Lung (tissue), 12 donors: ENCODE results near the gene UBR4. TPM values are rescaled to one million over a fixed set of nuclear protein-coding genes. Genes with fewer than 3 reads are reported as not detected.

Source experiments
- ATAC-seq: fragments of 200-7000 bp; cut with Tn5 transposase; one replicate; pipeline ENCODE4 v1.9.1; 2020; ENCODE audit warnings: moderate number of reproducible peaks; ENCODE audit not compliant: insufficient read depth, low FRiP score
- DNase-seq, 3 donors: peaks; one replicate each; pipeline ENCODE4 v3.0.0-alpha.2; 2013 to 2017
- H3K27ac ChIP-seq, 2 donors: one replicate each; pipeline ENCODE4 v1.5.1; 2013; ENCODE audit warnings: mild to moderate bottlenecking in 2 of 2, moderate library complexity in 2 of 2, control low read depth in 1 of 2, inconsistent platforms in 1 of 2, low read depth in 1 of 2, low read length in 1 of 2
- H3K27me3 ChIP-seq, 3 donors: one replicate each; pipeline ENCODE4 v1.5.1; 2013; ENCODE audit warnings: low read length in 2 of 3; ENCODE audit not compliant: control insufficient read depth in 3 of 3, insufficient read depth in 3 of 3
- H3K36me3 ChIP-seq, 4 donors: one replicate each; pipeline ENCODE4 v1.5.1; 2013; ENCODE audit warnings: low read length in 4 of 4, mild to moderate bottlenecking in 1 of 4, moderate library complexity in 1 of 4; ENCODE audit not compliant: control insufficient read depth in 4 of 4, insufficient read depth in 4 of 4
- H3K4me1 ChIP-seq, 5 donors: one replicate each; pipeline ENCODE4 v1.5.1; 2013; ENCODE audit warnings: low read length in 5 of 5, mild to moderate bottlenecking in 2 of 5, moderate library complexity in 1 of 5; ENCODE audit not compliant: control insufficient read depth in 5 of 5, insufficient read depth in 5 of 5
- H3K4me3 ChIP-seq: one replicate; pipeline ENCODE4 v1.5.1; 2013; ENCODE audit warnings: mild to moderate bottlenecking, control low read depth, moderate library complexity
- H3K9ac ChIP-seq, 2 donors: one replicate each; pipeline ENCODE4 v1.5.1; 2013; ENCODE audit warnings: low read length in 2 of 2, control low read depth in 1 of 2; ENCODE audit not compliant: insufficient read depth in 1 of 2
- H3K9me3 ChIP-seq, 4 donors: one replicate each; pipeline ENCODE4 v1.5.1; 2013; ENCODE audit warnings: low read length in 3 of 4, mild to moderate bottlenecking in 1 of 4, moderate library complexity in 1 of 4; ENCODE audit not compliant: control insufficient read depth in 4 of 4, insufficient read depth in 3 of 4
- WGBS, 2 donors: extraction: QIAGEN DNeasy Blood & Tissue Kit; methylation state at CpG; one replicate each; pipeline ENCODE4 v1.1.7; 2013; 5-methylcytosine and 5-hydroxymethylcytosine counted together
- polyA plus RNA-seq, 2 donors: library from polyadenylated mRNA; stranded (reverse); fragments of 200-250 nt; gene quantifications; one replicate each; pipeline ENCODE4 v1.2.1, GENCODE V29; 2013
- total RNA-seq, 2 donors: library from RNA; depleted of rRNA in 1 of 2; stranded (reverse); fragments of >200 nt in 1 of 2; gene quantifications; one replicate each; pipeline ENCODE4 v1.2.1, GENCODE V29; 2014 to 2021
- TF ChIP-seq, protein P1 (sequence below): IDR thresholded peaks from 2 replicates; pipeline ENCODE4 v1.5.1; 2012; ENCODE audit warnings: mild to moderate bottlenecking; ENCODE audit errors: control extremely low read depth, extremely low read depth
- donor health status: control.
- donor health status: control.
- donor health status: Bipolar disorder and iron deficiency.
- donor health status: healthy.
- donor health status: DM: yes; HTN: yes; CAD: no.

UBR4 gene
- total and polyA plus RNA-seq, 4 donors = 90.8 to 128 (median 113) TPM

DNA sequence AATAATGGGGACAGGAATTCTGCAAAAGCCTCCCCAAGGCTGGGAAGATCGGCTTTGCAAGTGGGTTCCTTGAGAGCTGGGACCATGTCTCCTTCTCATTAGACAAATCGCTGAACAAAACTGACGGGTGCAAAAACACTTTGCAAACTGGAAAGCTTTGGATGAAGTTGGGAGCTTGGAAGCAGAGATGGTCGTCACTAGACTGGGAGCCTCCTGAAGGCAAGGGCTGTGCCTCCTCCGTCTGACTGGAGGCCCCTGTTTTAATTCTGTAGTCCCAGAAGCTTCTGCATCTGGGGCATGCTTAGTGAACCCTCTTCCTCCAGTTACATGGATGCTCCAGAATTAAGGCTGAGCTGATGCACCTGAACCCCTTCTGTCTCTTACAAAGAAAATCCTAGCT is 171.3 kb downstream of the UBR4 start:
- TF ChIP-seq, protein P1, sequence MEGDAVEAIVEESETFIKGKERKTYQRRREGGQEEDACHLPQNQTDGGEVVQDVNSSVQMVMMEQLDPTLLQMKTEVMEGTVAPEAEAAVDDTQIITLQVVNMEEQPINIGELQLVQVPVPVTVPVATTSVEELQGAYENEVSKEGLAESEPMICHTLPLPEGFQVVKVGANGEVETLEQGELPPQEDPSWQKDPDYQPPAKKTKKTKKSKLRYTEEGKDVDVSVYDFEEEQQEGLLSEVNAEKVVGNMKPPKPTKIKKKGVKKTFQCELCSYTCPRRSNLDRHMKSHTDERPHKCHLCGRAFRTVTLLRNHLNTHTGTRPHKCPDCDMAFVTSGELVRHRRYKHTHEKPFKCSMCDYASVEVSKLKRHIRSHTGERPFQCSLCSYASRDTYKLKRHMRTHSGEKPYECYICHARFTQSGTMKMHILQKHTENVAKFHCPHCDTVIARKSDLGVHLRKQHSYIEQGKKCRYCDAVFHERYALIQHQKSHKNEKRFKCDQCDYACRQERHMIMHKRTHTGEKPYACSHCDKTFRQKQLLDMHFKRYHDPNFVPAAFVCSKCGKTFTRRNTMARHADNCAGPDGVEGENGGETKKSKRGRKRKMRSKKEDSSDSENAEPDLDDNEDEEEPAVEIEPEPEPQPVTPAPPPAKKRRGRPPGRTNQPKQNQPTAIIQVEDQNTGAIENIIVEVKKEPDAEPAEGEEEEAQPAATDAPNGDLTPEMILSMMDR = no peak
- DNase-seq = no peak
- H3K27ac ChIP-seq = no peak overlapping the region
- H3K27me3 ChIP-seq = peaks cover 0 to 5% (median 0%) of the 10 kb centered on the region in 3 donors
- ATAC-seq = no peak
- WGBS, 2 donors = 87 to 98% methylated on average over 5 of the region's 5 CpGs
- H3K4me3 ChIP-seq = no peak overlapping the region
- no peaks in the 10 kb centered on the region for H3K36me3 ChIP-seq
- no peak overlapping the region for H3K9ac ChIP-seq
- peaks cover 0 to 15% (median 4%) of the 10 kb centered on the region in 5 donors for H3K4me1 ChIP-seq
- H3K9me3 ChIP-seq = no peaks in the 10 kb centered on the region

DNA sequence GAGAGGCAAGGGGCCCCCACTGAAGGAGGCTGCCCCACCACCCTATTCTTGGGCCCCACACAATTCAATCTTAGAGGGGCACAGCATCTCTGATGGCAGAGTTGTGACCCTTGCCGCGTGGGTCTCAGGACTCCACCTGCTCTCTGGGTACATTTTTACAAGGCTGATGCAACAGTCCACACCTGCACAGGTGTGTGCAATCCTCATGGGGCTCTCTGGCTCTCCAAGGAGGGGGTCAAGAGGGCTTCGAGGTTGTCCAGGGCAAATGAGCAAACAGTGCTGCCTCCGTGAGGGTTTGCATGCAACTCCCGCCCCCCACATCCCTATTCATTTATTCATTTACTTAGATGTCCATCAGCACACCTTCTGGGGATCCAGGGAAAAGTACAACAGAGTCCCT is 172.0 kb downstream of the UBR4 start:
- Histone ChIP-seq H3K36me3 (no peaks in the 10 kb centered on the region), H3K27me3 (peaks cover 0 to 5% (median 0%) of the 10 kb centered on the region in 3 donors), H3K4me3 (no peak overlapping the region), H3K27ac (no peak overlapping the region), H3K9ac (no peak overlapping the region), H3K4me1 (peaks cover 0 to 15% (median 4%) of the 10 kb centered on the region in 5 donors), H3K9me3 (no peaks in the 10 kb centered on the region)
- DNase-seq (no peak), ATAC-seq (no peak)
- WGBS, 2 donors = 67 to 83% methylated on average over 5 of the region's 5 CpGs
- TF ChIP-seq, protein P1 = no peak

DNA sequence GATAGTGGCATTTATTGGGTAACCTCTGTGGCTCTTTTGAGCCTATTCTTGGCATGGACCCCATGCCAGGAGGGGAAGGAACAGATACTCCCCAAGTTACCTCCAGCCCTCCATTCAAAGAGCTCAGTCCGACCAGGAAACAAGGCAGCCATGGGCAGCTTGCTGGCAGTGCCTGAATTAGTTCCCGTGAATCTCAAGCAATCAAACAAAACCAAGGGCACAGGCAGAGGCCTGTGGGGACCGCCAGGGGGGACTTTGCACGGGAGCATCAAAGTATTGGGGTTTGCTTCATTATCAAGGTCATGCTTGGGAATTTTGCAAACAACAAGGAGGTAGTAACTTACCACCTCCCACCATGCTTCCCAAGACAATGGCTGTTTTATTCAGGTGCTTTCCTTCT is 172.4 kb downstream of the UBR4 start:
- peaks cover 0 to 15% (median 4%) of the 10 kb centered on the region in 5 donors for H3K4me1 ChIP-seq
- no peak overlapping the region for H3K27ac ChIP-seq
- whole genome bisulfite sequencing, 2 donors = 76 to 79% methylated on average over 4 of the region's 4 CpGs
- H3K4me3 ChIP-seq = no peak overlapping the region
- H3K27me3 ChIP-seq = peaks cover 0 to 5% (median 0%) of the 10 kb centered on the region in 3 donors
- ATAC-seq = no peak
- DNase-seq = no peak
- H3K9ac ChIP-seq = no peak overlapping the region
- TF ChIP-seq, protein P1 = no peak
- H3K9me3 ChIP-seq = no peaks in the 10 kb centered on the region
- no peaks in the 10 kb centered on the region for H3K36me3 ChIP-seq
